Stimulated activated CD4-positive, alpha-beta T cell treated with anti-CD3 and anti-CD28 coated beads, Interleukin-1b, Interleukin-23, amount 100 ng/mL, for 1 hour (primary cell): ENCODE results near the gene PEPD.
"Not testable (repeated sequence)": the region's sequence is repeated elsewhere in the genome, so short reads cannot be mapped to it uniquely, and the experiment has no call there.

Experiments
- DNase-seq, 2 donors: peaks; one replicate each; pipeline ENCODE4 v3.0.0-alpha.2; 2020; ENCODE audit warnings: low read depth in 2 of 2

PEPD gene

DNA sequence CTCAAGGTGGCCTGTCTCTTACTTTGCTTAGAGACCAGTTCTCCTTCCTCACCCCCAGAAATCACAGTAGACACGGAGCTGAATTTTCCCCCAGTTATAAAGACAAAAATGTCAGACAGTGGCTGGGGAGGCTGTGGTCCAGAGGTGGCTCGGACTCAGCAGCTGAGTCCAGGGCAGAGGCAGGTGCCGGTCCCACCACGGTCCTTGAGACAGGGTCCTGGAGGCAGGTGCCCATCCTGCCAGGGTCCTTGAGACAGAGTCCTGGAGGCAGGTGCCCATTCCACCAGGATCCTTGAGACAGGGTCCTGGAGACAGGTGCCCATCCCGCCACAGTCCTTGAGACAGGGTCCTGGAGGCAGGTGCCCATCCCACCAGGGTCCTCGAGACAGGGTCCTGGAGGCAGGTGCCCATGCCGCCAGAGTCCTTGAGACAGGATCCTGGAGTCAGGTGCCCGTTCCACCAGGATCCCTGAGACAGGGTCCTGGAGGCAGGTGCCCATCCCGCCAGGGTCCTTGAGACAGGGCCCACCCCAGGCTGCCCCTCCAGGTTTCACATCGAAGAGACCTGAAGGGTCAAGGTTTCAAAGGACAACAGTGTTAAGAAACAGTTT lies 23.1 kb downstream of the PEPD start:
- no peak for DNase-seq

GRCh38 chr19:33497778-33498175 lies 23.8 kb downstream of the PEPD start:
- DNase-seq: no peak

- no peak for DNase-seq
These were observed 24.3 kb downstream of the PEPD start for GRCh38 chr19:33497131-33497777.

DNA sequence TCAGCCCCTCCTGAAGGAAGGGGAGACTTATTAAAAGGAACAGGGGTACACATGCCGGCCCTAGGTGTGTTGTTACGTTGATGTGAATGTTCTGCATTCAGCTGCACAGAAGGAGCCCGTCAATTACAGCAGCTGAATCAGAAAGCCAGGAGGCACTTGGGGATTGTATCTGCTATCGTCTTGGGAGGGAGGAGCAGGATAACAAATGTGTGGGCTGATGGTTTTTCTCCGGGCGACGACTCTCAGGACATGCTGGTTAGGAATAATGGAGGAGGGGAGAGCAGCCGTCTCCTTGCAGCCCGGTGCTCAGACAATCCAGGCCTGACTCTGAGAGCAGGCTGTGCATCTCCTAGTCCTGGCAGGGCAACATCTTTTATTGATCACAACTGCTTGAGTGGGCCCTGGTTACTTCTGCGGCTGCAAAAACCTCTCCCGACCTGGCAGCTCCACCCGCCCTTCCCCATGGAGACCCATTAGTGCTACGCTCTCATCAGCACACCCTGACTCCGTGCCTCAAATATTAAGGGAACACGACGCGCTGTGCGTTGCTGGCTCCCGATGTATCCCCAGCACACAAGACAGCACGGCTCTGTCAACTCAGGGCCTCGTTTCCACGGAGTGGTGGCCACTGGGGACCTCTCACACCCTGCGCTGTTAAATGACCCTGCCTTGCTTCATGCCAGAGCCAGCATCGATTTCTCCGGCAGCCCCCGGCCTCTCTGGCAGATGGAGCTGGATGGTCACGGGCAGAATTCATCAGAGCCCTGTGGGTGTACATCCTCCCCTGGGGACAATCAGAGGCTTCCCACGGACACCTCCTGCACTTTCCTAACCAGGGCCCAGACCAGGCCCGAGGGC lies 25.3 kb downstream of the PEPD start:
- no peak for DNase-seq

DNA sequence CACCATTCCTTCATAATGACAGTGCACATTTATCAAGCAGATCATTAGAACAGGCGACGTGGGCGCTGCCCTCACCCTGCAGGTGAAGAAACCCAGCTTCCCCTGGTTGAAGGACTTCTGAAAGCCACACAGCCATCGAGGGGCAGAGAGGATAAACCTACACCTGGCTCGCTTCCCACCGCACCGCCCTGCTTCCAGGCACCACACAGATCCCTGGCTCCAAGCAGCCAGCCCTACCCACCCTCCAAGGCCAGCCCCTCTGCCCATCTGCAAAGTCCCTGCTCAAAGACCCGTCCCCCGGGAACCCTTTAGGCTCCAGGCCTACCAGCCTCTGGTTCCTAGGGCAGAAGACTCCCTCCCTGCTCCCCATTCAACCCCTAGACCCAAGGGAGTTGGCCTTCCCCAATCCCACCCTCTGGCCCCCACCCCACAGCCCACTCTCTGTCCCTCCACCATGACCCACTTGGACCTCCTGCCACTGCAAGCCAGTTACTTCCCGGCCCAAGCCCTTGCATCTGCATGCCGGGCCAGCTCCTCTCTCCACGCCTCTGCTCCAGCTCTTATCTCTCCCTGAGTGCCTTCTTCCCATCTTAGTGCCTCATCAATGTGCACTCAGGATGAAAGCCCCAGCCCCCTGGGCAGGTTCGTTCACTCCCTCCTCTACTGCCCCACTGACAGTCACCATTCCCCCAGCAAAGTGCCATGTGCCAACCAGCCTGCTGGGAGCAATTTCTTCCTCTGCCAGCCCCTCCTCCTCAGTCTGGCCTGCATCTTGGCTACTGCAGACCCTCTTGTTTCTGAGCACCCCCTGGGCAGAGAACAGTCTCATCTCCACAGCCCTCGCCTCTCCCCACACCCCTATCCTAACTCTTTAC lies 28.0 kb downstream of the PEPD start:
- no peak for DNase-seq

- no peak for DNase-seq
These were observed 28.6 kb downstream of the PEPD start for GRCh38 chr19:33492951-33493350.

GRCh38 chr19:33492090-33492489 lies 29.5 kb downstream of the PEPD start:
- DNase-seq: no peak

DNA sequence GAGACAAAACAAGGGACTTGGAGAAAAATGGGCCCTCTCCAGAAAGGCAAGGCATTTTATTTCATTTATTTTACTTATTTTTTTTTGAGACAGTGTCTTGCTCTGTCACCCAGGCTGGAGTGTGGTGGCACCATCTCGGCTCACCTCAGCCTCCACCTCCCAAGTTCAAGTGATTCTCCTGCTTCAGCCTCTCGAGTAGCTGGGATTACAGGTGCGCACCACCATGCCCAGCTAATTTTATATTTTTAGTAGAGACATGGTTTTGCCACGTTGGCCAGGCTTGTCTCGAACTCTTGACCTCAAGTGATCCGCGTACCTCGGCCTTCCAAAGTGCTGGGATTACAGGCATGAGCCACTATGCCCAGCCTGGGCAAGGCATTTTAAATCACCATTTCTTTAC lies 31.0 kb downstream of the PEPD start:
- not testable (repeated sequence) for DNase-seq

DNA sequence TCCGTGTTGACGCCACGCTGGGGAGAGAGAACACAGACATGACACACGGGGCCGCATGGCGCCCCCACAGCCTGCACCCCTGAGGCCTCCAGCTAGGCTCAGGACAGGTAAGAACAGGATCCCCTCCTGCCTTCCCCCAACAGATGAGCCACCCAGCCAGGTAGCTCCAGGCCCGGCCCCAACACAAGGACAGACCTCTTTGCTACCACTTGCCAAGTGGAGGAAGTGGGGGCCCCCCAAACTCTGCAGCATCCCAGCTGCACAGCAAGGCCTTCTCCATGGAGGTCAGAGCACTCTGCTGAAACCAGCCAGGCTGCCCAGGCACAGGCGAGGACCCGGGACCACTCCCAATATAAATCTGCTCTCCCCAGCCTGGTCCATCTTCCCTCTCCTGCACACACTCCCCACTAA lies 31.5 kb downstream of the PEPD start:
- no peak for DNase-seq

GRCh38 chr19:33488826-33489225 lies 32.8 kb downstream of the PEPD start:
- no peak for DNase-seq

DNA sequence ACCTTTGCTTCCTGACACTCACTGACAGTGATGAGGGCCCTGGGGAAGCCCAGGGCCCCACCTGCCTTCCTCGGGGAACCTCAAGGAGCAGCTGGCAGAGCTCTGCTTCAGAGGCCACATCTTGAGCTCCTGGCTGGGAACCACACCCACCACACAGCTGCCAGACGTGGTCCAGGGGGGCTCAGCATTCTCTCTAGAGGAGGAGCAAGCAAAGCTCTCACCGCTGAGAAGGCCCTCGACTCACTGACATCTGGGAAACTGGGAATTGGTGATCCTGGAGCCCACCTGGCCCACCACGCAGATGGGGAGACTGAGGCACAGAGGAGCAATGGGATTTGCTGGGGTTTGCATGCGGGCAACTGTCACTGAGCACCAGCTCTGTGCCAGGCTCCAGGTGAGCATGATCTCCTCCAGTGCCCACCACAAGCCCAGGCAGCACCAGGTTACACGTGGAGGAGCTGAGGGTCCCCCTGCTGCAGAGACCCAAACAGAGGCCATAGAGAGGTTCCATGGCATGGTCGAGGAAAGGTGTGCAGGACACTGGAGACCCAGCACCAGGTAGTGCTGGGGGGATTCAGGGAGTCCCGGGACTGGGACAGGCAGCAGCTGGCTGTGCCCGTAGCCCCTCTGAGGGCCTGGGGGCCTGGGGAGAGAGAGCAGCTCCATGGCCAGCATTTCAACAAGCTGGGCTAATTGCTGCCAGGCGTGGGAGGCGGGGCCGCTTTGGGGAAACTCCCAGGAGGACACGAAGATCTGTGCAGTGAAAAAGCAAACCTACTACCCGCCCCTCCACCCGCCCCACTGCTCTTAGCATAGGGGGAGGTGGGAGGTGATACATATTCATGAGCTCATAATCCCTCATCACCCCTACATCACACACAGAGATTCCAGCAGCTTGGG lies 33.4 kb downstream of the PEPD start:
- DNase-seq: no peak

DNA sequence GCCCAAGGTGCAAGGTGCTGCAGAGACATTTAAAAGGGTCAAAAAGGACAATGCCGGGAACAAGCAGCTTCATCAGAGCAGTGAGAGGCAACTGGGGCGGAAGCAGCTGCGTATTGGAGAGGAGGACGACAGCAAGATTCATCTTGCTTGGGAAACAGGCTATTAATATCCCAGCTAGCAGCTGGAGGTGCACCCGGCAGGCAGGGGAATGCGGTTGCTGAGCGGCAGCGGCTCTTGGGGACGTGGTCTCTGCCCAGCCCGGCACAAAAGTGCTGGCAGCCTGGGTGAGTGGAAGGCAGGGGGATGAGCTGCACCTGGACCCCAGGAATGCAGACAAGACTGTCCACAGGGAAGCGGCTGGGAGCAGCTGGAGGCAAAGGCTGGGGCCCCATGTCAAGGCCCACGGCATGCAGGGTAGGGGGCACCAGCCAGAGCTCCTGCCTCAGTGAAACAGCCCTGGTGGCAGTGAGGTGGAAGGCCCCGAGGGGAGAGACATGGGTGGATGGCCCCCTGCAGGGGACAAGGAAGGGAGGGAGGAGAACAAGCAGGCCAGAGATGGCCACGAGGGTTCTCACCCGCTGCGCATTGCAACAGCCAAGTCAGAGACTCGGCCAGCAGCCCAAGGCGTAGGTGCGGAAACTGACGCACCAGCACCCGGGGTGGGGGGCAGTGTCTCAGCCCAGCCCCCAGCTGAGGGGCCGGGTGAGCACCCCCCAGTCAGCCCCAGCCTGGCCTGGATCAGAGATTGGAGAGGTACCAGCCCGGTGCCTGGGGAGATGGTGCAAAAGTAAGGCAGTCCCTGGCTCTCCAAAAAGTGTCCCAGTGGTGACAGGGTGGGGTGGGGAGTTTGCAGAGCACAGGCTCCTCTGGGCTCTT lies 34.4 kb downstream of the PEPD start:
- no peak for DNase-seq

- DNase-seq: no peak
These were observed 35.2 kb downstream of the PEPD start for GRCh38 chr19:33486407-33486806.

- DNase-seq: no peak
These were observed 37.3 kb downstream of the PEPD start for GRCh38 chr19:33484226-33484774.

- no peak for DNase-seq
These were observed 39.1 kb downstream of the PEPD start for GRCh38 chr19:33482476-33482875.

- no peak for DNase-seq
These were observed 39.7 kb downstream of the PEPD start for GRCh38 chr19:33481863-33482262.

GRCh38 chr19:33479570-33479969 lies 42.0 kb downstream of the PEPD start:
- DNase-seq: not testable (repeated sequence)

DNA sequence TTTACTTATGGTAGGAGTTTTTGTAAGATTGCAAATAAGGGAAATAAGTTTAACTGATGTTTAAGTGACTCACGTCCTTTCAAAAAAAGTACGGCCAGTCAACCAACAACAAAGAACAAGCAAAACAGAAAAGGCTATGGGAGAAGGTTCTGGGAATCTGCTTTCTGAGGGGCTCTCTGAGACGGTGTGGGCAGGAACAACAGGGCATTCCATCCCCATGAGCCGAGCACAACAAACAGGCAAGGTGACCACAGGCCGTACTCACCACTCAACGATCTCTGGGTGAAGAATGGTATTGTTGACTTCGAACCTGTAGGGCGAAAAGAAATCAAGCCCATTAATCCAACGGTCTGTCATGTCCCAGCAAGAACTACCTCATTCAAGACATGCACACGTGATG lies 43.8 kb downstream of the PEPD start:
- no peak for DNase-seq

- no peak for DNase-seq
These were observed 45.4 kb downstream of the PEPD start for GRCh38 chr19:33476151-33476707.
